Activated CD8-positive, alpha-beta memory T cell treated with anti-CD3 and anti-CD28 coated beads, Interleukin-2, amount 10 ng/mL, durations not matched to agents 7 days and 5 days (primary cell): Measurements from ENCODE around the gene TIE1. TPM values are rescaled to one million over a fixed set of nuclear protein-coding genes. Genes with fewer than 3 reads are reported as not detected.

Experiments used
- ATAC-seq: fragments of 150-1000 bp; cut with Tn5 transposase; one replicate; pipeline ENCODE4 v1.10.0; 2021; ENCODE audit warnings: moderate library complexity
- CTCF ChIA-PET: fragments of 350-600 bp; sonication (Branson Sonifier 250); formaldehyde crosslinking; loops from one replicate; lab custom pipeline; 2021; ENCODE audit warnings: antibody characterized with exemption; lab: Charles Lee
- DNase-seq: peaks from one replicate; pipeline ENCODE4 v3.0.0-alpha.2; 2020
- H3K27ac Mint-ChIP-seq: one replicate; pipeline ENCODE4 v1.8.0; 2021; ENCODE audit warnings: mild to moderate bottlenecking, mixed read lengths
- H3K27me3 Mint-ChIP-seq: one replicate; pipeline ENCODE4 v1.8.0; 2021; ENCODE audit warnings: mixed read lengths
- H3K36me3 Mint-ChIP-seq: one replicate; pipeline ENCODE4 v1.8.0; 2021; ENCODE audit warnings: mild to moderate bottlenecking, mixed read lengths
- H3K4me1 Mint-ChIP-seq: one replicate; pipeline ENCODE4 v1.8.0; 2021; ENCODE audit warnings: mixed read lengths
- H3K4me3 Mint-ChIP-seq: one replicate; pipeline ENCODE4 v1.8.0; 2021; ENCODE audit warnings: mild to moderate bottlenecking, moderate library complexity, mixed read lengths
- H3K9me3 Mint-ChIP-seq: one replicate; pipeline ENCODE4 v1.8.0; 2022; ENCODE audit warnings: low read depth, mixed read lengths
- total RNA-seq, 2 experiments: library from RNA; stranded (reverse); gene quantifications; one replicate each; pipeline ENCODE4 v1.2.3, GENCODE V29; 2021

Gene TIE1
- total RNA-seq, 2 experiments from 2014 or later, result 0.55 to 1.9 TPM

DNA sequence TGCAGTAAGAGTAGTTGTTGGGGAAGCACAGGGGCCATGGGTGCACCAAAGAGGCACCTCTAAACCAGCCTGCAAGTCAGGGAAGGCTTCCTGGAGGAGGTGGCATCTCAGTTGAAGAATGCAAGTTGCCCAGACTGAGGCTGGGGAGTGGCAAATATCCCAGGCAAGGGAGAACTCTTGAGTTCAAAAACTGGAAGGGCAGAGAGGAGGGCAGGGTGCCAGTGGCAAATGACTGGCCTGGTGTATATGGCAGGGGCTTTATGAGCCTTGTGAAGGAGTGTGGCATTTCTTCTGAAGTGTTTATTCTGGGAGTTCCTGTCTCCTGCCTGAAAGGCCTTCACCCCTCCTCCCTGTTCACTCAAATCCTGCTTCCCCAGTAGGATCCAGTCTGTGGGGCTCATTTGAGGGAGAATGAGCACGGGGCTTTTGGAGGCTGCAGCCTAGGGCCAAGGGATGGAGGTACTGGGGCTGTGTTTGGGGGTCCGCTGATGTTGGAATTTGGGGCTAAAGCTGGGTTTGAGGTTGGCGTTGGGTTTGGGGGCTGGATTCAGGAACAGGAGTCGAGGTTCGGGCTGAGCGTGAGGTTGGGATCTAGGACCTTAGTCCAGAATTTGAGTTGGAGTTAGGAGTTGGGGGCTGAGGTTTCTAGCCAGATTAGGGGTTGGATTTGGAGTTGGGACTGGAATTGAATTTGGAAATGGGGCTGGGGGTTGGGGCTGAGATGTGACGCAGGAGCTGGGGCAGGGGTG, 31.0 kb upstream of the TIE1 start, which contains the start of gene TMEM125:
Gene TMEM125 (plus strand): TSS at position 357 of the 749 bp plus-strand sequence. CDS start 2,740 bp downstream, outside the sequence.
- H3K27me3 Mint-ChIP-seq, result peaks cover 28% of the 10 kb centered on the region
- CTCF ChIA-PET, result no interaction called here
- no peaks in the 10 kb centered on the region for H3K9me3 Mint-ChIP-seq
- peaks cover 18% of the 10 kb centered on the region for H3K4me1 Mint-ChIP-seq
- H3K27ac Mint-ChIP-seq, result no peak within 1 kb of the TSS
- no peak for ATAC-seq
- DNase-seq, result no peak
- peaks cover 3% of the 10 kb centered on the region for H3K36me3 Mint-ChIP-seq
- no peak within 1 kb of the TSS for H3K4me3 Mint-ChIP-seq

DNA sequence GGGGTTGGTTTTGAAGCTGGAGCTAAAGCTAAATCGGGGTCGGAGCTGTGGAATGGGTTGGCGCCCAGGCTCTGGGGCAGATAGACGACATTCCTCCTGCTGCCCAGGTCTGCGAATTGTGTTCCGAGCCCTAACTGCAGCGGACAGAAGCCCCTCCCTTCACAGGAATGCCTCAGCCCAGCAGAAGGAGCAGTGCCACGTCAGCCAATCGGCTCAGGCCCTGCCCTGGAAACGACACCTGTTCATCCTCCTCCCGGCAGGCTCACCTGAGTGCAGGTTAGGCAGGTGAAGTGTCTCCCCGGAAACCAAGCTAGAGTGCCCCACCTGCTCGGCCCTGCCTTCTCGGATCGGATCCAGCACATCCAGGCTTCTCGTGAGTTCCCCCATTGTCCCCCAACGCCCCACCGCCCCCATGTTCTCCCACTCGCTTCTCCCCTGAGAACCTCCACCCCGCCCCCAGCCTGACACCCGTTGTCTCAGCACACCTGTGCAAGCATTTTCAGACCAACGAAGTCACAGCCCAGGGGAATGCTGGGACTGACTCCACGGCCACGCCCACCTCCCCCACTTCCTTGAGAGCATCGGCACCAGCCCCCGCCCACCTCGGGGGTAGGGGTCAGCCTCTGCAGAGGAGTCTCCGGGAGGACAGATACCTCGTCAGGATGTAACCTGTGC, 30.2 kb upstream of the TIE1 start:
- Mint-ChIP-seq H3K9me3 (no peaks in the 10 kb centered on the region), H3K4me3 (no peak overlapping the region), H3K4me1 (peaks cover 25% of the 10 kb centered on the region), H3K27ac (no peak overlapping the region), H3K36me3 (peaks cover 5% of the 10 kb centered on the region), H3K27me3 (peaks cover 28% of the 10 kb centered on the region)
- ATAC-seq, result no peak
- CTCF ChIA-PET, result no interaction called here
- DNase-seq, result no peak

DNA sequence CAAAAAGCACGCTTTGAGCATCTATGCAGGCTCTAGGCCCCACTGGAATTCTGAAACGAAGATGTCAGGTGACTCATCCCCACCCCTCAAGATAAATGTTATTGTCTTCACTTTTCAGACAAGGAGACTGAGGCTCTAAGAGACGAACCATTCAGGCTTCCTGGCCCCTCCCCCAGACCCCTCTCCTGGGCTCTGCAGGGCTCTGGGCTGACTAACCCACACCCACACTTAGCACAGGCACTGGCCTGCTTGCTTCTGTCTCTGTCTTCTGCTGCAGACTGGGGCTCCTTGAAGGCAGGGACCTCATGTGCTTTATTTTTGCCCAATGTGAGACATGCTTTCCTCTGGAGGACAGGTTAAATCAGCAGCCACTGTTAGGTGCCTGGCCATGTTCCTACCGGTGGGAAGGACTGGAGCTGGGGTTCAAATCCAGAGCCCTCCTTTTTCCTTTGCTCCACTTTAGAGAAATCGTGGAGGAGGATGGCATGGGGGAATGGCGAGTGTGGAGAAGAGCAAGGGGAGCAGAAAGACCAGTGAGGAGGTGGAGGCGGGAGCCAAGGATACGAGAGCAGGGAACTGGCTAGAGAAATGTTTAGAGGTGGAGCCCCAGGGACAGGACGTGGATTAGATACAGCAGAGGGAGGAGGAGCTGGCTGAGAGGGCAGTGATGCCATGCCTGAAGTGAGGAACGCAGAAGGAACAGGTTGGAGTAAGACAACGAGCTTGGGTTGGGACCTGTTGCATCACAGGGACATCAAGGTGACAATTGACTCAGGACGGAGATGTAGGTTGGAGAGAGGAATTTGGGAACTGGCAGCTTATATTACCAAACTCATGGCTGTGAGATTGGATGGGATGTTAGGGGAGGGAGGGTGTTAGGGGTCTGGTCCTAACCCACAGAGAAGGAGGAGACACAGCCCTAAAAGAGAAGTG, 29.3 kb upstream of the TIE1 start:
- Mint-ChIP-seq H3K4me1 (peaks cover 26% of the 10 kb centered on the region), H3K27ac (no peak overlapping the region), H3K9me3 (no peaks in the 10 kb centered on the region), H3K36me3 (peaks cover 5% of the 10 kb centered on the region), H3K4me3 (no peak overlapping the region), H3K27me3 (peaks cover 28% of the 10 kb centered on the region)
- CTCF ChIA-PET, result no interaction called here
- DNase-seq (no peak), ATAC-seq (no peak)

DNA sequence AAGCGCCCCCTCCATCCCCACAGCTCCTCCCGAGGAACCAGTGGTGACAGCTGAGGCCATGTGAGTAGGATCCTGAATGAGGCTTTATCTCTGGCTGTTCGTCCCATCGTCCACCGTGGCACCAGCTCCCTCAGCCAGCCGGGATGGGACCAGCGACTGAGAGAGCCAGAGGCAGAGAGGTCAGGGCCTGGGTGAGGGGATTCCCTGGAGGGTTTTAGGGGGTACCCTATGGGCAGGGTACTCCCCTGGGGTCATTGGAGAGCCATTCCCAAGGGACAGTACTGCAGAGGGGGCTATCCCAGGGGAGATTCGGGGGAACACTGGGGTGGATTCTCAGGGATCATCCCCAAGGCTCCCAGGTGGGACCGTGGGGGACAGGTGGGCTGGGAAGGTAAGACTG, 28.6 kb upstream of the TIE1 start:
- CTCF ChIA-PET, result no interaction called here
- no peak for ATAC-seq
- no peaks in the 10 kb centered on the region for H3K9me3 Mint-ChIP-seq
- no peak overlapping the region for H3K4me3 Mint-ChIP-seq
- H3K36me3 Mint-ChIP-seq, result peaks cover 5% of the 10 kb centered on the region
- peaks cover 26% of the 10 kb centered on the region for H3K4me1 Mint-ChIP-seq
- no peak for DNase-seq
- no peak overlapping the region for H3K27ac Mint-ChIP-seq
- peaks cover 28% of the 10 kb centered on the region for H3K27me3 Mint-ChIP-seq

DNA sequence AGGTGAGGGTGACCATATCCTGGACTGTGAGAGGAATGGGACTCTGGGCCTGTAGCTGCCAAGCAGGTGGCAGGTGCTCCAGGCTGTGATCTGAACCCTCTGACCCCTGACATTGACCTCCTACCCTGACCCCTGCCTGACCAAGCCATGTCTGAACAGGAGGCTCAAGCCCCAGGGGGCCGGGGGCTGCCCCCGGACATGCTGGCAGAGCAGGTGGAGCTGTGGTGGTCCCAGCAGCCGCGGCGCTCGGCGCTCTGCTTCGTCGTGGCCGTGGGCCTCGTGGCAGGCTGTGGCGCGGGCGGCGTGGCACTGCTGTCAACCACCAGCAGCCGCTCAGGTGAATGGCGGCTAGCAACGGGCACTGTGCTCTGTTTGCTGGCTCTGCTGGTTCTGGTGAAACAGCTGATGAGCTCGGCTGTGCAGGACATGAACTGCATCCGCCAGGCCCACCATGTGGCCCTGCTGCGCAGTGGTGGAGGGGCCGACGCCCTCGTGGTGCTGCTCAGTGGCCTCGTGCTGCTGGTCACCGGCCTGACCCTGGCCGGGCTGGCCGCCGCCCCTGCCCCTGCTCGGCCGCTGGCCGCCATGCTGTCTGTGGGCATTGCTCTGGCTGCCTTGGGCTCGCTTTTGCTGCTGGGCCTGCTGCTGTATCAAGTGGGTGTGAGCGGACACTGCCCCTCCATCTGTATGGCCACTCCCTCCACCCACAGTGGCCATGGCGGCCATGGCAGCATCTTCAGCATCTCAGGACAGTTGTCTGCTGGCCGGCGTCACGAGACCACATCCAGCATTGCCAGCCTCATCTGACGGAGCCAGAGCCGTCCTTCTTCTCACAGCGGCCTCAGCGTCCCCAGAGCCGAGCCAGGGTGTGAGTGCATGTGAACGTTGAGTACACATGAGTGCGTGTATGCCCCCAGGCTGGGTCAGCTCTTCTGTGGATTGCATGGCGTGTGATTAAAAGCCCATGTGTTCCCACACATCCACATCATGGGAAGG, 27.9 kb upstream of the TIE1 start:
- no peak for ATAC-seq
- CTCF ChIA-PET, result no interaction called here

DNA sequence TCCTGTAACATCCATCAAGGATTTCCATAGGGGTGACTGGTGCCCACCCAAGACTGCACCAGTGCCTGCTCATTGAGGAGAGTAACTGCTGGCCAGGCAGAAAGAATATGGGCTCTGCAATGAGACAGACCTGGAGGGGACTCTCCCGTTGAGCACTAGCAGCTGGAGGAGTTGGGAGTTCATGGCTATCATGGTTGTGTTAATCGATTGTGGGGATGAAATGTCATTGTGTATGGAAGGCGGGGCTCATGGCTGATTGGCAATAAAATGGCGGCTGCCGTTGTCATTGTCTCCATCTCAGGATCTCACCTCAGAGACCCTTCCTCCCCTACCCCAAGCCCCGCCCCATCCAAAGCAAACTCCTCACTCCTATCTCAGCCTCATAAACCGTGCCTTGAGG, 27.1 kb upstream of the TIE1 start:
- CTCF ChIA-PET, result interaction anchor here (1.4 kb wide), 1 partner anchor 18 kb away, joined by 3 read pairs; no protein-coding TSS in a partner anchor

More for the DNA sequence above, 27.9 kb upstream of the TIE1 start:
- peaks cover 5% of the 10 kb centered on the region for H3K36me3 Mint-ChIP-seq
- peaks cover 26% of the 10 kb centered on the region for H3K27me3 Mint-ChIP-seq
- peaks cover 26% of the 10 kb centered on the region for H3K4me1 Mint-ChIP-seq
- H3K9me3 Mint-ChIP-seq, result no peaks in the 10 kb centered on the region
- no peak overlapping the region for H3K4me3 Mint-ChIP-seq
- DNase-seq, result no peak
- H3K27ac Mint-ChIP-seq, result no peak overlapping the region

DNA sequence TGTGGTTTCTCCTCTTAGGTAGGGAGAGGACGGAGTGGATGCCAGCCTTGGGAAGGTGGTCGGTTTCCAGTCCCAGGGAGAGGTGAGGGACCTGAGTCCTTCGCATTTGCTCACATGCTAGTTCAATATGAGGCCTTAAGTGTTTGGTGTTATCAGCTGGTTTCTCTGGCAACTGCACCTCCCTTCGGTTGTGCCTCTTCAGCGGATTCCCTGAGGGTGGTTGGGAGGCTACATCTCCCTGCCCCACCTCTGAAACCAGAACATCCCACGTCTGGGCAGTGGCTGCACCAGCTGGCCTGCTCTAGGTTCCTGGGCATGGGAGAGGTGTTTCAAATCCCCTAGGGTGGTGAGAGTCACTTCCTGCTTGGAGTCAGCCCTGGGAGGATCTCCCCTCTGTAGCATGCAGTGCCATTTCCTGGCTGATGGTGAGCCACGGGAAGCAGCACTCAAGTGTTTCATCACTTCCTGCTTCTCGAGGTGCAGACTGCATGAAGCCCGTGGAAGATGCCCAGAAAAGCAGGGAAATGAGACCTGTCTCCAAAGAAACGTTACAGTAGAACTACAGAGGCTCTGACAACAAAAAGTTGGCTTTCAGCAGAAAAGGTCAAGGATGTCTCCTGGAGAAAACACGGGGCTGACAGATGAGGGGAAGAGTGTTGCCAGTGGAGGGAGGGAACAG, 26.5 kb upstream of the TIE1 start:
- Mint-ChIP-seq H3K27me3 (peaks cover 21% of the 10 kb centered on the region), H3K4me3 (peak overlapping the region; percentile 16), H3K36me3 (peaks cover 5% of the 10 kb centered on the region), H3K27ac (peak overlapping the region; percentile 94), H3K4me1 (peaks cover 26% of the 10 kb centered on the region), H3K9me3 (no peaks in the 10 kb centered on the region)
- ATAC-seq, result peak; percentile 90
- peak; percentile 78 for DNase-seq
- CTCF ChIA-PET, result interaction anchor here (1.0 to 1.4 kb wide), 2 partner anchors 18 to 84 kb away, joined by 3 read pairs; partner anchors contain the start of gene CDC20

More for the DNA sequence above, 27.1 kb upstream of the TIE1 start:
- no peak for DNase-seq
- Mint-ChIP-seq H3K9me3 (no peaks in the 10 kb centered on the region), H3K4me1 (peaks cover 26% of the 10 kb centered on the region), H3K4me3 (no peak overlapping the region), H3K36me3 (peaks cover 5% of the 10 kb centered on the region), H3K27ac (no peak overlapping the region), H3K27me3 (peaks cover 25% of the 10 kb centered on the region)
- no peak for ATAC-seq

DNA sequence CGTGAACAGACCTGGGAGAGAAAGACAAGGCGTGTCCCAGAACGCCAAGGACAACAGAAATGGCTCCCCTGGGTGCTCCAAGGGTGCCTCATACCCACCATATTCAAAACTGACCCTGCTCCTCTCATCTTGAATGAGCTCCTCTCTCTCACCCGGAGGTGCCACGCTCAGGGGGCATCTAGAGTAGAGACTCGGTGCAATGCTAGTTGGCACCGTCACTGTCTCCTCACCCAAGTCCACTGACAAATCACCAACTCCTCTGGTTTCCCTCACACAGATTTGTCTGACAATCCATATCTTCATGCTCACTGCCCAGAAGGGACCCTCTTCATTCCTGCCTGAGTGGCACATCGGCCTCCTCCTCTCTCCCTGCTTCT, 26.0 kb upstream of the TIE1 start:
- H3K4me1 Mint-ChIP-seq, result peaks cover 26% of the 10 kb centered on the region
- peaks cover 15% of the 10 kb centered on the region for H3K27me3 Mint-ChIP-seq
- peaks cover 5% of the 10 kb centered on the region for H3K36me3 Mint-ChIP-seq
- CTCF ChIA-PET, result interaction anchor here (1.0 to 1.4 kb wide), 2 partner anchors 17 to 84 kb away, joined by 3 read pairs; partner anchors contain the start of gene CDC20
- H3K4me3 Mint-ChIP-seq, result no peak overlapping the region
- no peaks in the 10 kb centered on the region for H3K9me3 Mint-ChIP-seq
- peak overlapping the region; percentile 94 for H3K27ac Mint-ChIP-seq
- no peak for DNase-seq
- ATAC-seq, result no peak

DNA sequence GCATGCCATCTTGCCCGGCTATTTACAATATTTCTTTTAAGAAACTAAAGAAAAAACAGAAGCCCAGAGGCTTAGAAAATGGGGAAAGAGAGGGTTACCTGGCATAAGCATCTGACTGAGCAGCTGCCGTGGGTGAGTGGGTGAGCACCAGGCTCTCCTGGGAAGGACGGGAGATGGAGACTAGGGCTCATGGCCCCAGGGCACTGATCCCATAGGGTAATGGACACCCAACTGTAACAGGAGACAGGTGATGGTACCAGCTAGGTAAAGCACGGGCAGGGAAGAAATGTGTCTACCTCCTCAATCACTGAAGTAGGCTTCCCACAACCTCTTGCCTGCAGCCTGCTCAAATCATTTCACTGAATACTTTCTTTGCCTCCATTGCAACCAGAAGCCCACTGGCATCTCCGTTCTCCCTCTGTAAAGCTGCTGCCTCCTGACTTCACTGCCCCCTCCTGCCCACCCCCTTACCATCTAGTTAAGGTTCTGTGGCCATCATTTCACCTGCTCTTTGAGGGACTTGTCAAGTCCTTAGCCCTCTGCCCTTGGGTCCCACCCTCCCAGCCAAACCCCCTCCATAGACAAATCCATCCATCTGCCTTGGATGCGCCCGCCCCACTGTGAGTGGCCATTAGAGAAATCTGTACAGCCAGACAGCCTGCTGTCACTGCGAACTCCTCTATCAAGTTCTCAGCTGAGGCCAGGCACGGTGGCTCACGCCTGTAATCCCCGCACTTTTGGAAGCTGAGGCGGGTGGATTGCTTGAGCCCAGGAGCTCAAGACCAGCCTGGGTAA, 24.8 kb upstream of the TIE1 start:
- no peak for DNase-seq
- CTCF ChIA-PET, result no interaction called here
- no peak for ATAC-seq
- peaks cover 14% of the 10 kb centered on the region for H3K27me3 Mint-ChIP-seq
- H3K4me3 Mint-ChIP-seq, result no peak overlapping the region
- H3K4me1 Mint-ChIP-seq, result peaks cover 19% of the 10 kb centered on the region
- no peaks in the 10 kb centered on the region for H3K9me3 Mint-ChIP-seq
- peaks cover 5% of the 10 kb centered on the region for H3K36me3 Mint-ChIP-seq
- H3K27ac Mint-ChIP-seq, result no peak overlapping the region

DNA sequence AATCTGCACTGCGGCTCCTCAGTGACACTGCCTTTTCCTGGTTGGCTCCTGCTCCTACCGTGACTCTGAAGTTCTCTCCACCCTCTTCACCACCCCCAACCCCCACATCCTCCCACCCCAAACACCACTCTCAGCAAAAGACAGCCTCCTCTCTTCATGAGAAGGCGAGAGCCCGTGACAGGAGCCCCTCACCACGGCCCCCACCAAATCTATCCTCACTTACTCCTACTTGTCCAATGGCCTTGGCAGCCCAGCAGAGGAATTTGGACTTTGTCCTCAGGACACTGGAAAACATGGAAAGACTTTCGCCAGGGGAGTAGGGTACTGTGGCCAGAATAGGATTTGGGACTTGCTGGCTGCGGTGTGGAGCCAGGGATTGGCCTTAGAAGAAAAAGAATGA, 24.1 kb upstream of the TIE1 start:
- Mint-ChIP-seq H3K36me3 (peaks cover 5% of the 10 kb centered on the region), H3K9me3 (no peaks in the 10 kb centered on the region), H3K4me1 (peaks cover 17% of the 10 kb centered on the region), H3K4me3 (no peak overlapping the region), H3K27me3 (peaks cover 9% of the 10 kb centered on the region), H3K27ac (no peak overlapping the region)
- CTCF ChIA-PET, result no interaction called here
- ATAC-seq, result no peak
- DNase-seq, result no peak

DNA sequence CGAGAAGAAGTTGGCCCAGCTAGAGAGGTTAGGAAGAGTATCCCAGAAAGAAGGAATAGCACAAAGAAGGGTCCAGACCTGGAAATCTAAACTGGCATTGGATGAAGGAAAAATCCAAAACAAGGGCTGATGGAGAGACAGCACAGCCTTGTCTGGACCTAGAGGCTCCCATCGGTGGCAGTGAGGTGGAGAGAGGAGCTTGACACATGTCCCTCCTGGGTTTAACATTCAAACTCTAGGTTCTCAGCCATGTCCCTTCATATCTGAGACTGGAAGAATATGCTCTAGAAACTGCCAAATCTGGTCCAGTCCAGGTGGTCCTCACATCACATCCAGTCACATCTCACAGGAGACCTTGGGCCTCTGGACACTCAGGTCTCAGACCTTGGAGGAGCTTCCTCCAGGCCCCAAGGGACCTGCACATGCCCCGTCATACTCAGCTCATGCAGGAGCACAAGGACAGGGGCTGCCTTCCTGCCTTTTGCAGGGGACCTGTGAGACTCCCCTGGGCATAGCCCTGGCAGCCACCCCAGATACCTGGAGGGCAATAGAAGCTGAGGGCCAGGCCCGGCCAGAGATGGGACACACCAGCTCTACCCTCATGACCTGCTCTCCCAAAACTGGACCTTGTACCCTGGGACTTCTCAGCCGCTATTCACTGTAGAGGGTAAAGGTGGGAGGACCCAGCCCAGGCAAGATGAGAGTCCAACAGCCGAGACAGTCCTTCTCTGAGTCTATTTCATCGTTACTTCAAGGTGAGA, 23.5 kb upstream of the TIE1 start:
- H3K4me1 Mint-ChIP-seq, result peaks cover 16% of the 10 kb centered on the region
- no peak for DNase-seq
- CTCF ChIA-PET, result no interaction called here
- no peak for ATAC-seq
- peaks cover 8% of the 10 kb centered on the region for H3K27me3 Mint-ChIP-seq
- H3K36me3 Mint-ChIP-seq, result peaks cover 5% of the 10 kb centered on the region
- H3K27ac Mint-ChIP-seq, result no peak overlapping the region
- H3K4me3 Mint-ChIP-seq, result no peak overlapping the region
- H3K9me3 Mint-ChIP-seq, result no peaks in the 10 kb centered on the region
